GM18951 (cell line): Measurements from ENCODE around the gene GALK2.
"Not testable (repeated sequence)": the region's sequence is repeated elsewhere in the genome, so short reads cannot be mapped to it uniquely, and the experiment has no call there.

Experiments
- POLR2A ChIP-seq: IDR thresholded peaks from 4 replicates; pipeline ENCODE4 v1.6.1; 2011; ENCODE audit warnings: mild to moderate bottlenecking; ENCODE audit not compliant: insufficient read length, insufficient read depth; ENCODE audit errors: extremely low read depth
- in situ Hi-C: fragments of 300-500 bp; cut with MboI; formaldehyde crosslinking; loops from one replicate; pipeline ENCODE4 v1.12.0; 2022; ENCODE audit warnings: low sequenced_read_pairs, mixed read lengths, inconsistent platforms; ENCODE audit not compliant: unreplicated experiment

GALK2 gene

DNA sequence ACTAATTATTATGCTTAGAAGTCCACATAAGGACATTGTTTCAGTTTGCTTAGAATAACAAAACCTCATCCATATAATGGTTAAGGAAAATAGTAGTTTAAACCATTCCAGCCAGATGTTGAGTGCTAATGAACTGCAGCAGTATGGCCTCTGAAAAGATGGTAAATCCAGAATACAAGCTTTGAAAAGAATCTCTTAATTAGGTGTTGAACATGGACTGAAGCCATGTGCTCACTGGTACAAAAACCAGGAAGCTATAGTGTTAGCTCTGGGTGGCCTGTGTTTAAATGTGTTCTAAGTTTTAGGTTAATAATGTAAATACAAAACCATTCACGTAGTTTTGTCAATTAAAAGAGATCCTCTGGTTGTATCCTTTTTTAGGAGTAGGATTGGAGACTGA lies 78.2 kb downstream of the GALK2 start:
- in situ Hi-C loops: no loop called here
- no peak for TF ChIP-seq POLR2A

DNA sequence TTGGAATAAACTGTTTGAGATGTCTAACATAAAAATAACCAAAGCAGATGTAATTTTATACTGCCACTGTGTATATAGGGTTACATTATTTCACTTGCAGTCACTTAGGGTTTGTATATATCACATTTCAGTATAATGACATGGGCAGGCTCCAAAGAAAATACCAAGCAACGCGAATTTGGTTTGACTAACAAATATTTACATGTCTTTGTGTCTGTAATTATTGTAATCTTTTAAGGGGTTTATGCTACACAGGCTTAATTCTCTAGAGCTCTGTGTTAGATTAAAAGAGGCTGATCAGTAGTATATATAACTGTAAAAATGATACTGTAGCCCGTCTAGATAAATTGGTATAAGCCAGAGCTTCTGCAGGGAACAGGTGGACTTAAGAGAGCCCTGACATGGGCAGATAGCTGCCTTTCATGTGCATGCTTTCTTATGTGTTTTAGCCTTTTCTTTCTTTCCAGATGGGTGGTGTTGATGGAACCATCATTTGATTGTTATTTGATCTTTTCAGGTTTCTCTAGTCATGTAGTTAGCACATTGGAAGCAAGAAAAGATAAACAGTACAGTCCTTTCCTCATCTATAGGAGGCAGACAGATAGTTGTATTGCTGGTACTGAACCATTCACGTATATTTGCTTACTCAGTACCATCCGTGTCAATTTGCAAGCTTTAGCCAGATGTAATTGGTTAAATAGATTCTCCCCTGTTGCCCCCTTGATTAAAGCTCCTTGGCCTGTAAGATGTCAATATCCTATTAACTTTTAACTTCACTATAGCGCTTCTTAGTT lies 86.1 kb downstream of the GALK2 start:
- in situ Hi-C loops: no loop called here
- TF ChIP-seq POLR2A: no peak

DNA sequence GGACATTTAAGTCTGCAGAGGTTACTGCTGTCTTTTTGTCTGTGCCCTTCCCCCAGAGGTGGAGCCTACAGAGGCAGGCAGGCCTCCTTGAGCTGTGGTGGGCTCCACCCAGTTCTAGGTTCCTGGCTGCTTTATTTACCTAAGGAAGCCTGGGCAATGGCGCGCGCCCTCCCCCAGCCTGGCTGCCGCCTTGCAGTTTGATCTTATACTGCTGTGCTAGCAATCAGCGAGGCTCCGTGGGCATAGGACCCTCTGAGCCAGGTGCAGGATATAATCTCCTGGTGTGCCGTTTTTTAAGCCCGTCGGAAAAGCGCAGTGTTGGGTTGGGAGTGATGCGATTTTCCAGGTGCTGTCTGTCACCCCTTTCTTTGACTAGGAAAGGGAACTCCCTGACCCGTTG lies 95.1 kb downstream of the GALK2 start:
- in situ Hi-C loops: not testable (repeated sequence)

DNA sequence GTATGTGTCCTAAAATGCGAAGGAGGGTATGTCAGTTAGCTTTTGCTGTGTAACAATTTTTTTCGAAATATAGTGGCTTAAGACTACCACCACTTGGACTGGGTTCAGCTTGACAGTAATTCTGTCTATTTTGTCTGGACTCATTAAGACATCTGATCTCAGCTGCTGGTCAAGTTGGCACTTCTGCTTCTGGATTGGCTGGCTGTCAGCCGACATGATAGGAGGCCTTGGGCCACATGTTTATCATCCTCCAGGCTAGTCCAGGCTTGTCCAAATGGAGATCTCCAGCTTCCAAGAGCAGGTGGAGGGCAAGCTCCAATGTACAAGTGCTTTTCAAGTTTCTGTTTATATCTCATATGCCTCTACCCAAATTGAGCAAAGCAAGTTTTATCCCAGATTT lies 95.9 kb downstream of the GALK2 start:
- in situ Hi-C loops: no loop called here

DNA sequence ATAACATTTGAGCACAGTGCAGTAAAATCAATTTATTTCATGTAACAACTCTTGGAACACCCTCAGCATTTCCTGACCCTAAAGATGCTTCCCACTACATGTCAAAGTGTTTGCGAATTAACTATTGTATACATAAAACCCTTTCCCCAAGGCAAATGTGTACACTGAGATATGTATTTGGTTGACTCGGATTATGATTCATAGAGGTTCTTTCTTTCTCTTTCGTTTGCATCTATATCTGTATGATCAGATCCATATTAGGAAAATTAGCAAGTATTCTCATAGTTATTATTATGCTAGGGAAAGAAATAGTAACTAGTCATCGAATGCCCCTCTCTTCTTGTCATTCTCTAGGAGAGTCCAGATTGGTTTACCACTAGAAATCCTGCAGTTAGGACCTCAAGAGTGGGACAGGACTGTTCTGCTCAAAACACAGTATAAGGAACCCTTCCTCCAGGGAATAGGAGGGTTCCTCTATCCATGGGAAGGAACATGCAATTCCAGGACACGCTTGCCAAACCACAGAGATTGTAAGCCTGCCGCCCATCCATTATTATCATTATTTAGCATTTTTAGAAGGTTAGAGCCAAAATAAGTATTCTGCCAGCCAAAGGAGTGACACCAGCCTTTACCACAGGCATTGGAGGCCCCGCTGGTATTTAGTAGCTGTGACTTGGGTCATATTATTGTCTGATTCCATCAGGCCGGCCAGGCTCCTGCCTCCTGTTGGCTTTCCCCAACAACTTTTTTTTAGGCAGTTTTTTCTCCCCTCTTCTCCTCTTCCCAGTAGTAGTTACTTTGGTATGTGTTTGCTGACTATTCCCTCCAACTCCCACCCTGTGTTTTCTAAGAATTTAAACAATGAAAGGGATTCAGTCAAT lies 100.7 kb downstream of the GALK2 start:
- in situ Hi-C loops: no loop called here

More for the DNA sequence above, 95.9 kb downstream of the GALK2 start:
- no peak for TF ChIP-seq POLR2A

DNA sequence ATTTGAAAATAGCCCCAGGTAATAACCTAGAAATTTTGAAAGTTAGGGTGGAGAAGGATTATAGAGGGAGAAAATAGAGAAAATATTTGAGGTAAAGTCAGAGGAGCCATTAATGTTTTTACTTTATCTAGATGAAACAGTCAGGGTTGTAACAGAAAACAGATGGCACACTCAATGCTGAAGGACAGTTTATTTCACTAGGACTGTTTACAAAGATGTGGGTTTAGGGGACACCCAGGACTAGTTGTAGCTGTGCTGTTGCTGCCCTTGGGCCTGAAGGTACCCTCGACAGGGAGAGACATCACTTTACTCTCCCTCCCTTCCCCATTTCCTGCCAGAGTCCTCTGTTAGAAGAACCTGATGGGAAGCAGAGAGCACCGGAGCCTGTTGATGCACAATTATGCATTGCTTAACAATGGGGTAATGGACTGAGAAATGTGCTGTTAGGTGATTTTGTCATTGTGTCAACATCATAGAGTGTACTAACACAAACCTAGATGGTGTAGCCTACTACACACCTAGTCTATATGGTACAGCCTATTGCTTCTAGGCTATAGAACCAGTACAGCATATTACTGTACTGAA lies 103.8 kb downstream of the GALK2 start:
- no peak for TF ChIP-seq POLR2A
- in situ Hi-C loops: no loop called here

More for the DNA sequence above, 100.7 kb downstream of the GALK2 start:
- no peak for TF ChIP-seq POLR2A

DNA sequence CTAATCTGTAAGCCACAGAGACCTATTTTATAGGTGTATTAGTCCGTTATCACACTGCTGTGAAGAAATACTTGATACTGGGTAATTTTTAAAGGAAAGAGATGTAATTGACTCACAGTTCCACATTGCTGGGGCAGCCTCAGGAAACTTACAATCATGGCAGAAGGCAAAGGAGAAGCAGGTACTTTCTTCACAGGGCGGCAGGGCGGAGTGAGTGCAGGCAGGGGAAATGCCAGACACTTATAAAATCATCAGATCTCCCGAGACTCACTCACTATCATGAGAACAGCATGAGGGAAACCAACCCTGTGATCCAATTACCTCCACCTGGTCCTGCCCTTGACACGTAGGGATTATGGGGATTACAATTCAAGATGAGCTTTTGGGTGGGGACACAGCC lies 108.7 kb downstream of the GALK2 start:
- in situ Hi-C loops: no loop called here
- no peak for TF ChIP-seq POLR2A

DNA sequence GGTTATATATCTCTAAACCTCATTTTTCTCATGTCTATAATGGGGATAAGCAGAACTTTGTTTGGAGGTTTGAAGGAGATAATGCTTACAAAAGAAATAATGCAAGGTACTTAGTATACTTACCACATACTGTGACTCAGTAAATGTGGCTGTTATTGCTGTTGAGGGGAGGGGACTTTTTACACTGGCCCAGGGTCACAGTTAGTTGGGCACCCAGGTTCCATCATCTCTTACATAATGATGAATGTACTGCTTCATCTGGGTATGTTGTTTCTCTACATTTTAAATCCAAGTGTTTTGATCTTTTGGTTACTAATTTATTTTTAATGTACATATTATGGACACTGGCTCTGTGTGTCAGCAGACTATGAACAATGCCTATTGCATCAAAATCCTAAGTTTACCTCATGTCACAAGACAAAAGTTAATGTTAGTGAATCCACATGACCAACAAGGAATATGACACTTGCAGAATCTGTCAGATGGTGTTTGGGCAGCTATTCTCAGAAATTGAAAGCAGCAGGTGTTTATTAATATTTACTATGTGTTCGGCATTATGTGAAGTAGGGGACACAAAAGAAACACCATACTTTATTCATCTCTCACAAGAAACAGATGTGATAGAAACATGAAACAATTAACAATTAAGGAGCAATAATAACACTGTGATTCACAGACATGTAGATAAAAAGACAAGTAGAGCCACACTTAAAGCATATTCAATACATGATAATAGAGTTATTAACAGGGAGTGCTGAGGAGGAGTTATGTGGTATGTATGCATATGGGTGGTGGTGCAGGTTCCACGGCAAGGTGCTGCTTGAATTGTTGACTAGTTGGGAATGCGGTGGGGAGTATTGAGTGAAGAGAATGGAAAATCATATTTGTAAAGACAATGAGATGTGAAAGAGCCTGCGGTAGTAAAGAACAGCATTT lies 109.7 kb downstream of the GALK2 start:
- in situ Hi-C loops: no loop called here
- TF ChIP-seq POLR2A: no peak

DNA sequence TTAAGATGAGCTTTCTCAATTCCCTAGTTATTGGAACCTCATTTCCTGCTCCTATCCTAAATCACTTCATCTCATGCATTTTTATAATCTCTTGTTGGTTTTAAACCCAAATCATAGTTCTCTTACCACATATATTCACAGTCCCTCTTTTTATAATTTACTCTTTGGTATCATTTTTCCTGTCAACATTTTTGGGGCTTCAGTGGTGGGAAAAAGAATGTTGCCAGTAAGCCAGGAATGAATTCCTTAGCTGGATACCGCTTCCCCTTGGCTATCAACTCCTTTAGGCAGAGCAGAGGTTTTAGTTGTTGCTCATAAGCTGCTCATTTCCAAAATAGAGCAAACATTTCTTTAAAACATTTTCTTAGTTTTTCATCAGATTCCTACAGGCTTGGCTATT lies 112.3 kb downstream of the GALK2 start:
- in situ Hi-C loops: no loop called here

DNA sequence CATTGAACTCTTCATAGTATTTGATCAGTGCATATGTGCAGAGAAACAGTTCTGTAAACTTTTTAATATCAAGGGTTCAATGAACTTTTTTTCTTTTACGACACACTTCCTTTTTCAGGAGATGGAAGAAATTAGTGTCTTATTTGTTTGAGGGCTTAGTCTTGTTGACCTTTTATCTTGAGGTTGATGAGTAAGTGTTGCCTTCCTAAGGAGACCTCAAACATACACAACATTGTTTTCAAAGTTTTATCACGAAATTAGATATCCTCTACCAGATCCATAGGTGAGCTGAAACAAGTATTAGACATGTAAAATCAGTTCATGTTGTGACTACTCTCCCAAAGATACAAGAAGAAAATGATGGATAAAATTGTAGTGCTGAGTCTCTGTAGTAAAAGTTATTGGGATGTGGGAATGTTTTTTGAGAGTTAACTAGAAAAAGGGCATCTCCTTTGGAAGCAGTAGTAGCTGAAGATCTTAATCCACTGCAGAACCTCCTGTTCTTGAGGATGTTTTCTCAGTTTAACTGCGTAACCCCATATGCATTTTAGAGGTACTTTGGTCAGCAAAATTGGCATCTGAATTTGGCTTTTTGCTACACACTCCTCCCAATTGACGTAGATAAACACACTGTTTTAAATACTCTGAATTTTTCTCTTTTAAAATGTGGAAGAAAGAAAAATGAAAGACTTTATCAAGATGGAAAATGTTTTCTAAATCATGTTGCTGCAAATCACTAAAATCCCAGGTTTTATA lies 116.8 kb downstream of the GALK2 start:
- in situ Hi-C loops: no loop called here
- TF ChIP-seq POLR2A: no peak

More for the DNA sequence above, 112.3 kb downstream of the GALK2 start:
- no peak for TF ChIP-seq POLR2A

DNA sequence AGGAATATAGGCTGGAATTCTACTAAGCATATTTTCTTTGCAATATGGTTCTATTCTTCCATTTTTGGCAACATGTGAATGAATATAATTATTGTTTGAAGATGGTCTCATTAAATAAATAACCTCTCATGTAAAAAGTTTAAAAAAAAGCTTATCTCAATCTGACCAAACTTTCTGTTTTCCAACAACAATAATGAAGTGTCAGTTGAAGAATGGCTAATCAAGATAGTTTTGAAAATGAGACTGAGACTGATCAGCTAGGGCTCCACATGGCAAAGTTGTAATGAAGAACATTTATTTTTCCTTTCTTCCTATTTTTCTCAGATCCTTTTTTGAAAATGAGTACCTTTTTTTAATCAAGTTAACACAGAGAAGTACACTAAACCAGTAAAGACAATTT lies 117.4 kb downstream of the GALK2 start:
- in situ Hi-C loops: no loop called here

DNA sequence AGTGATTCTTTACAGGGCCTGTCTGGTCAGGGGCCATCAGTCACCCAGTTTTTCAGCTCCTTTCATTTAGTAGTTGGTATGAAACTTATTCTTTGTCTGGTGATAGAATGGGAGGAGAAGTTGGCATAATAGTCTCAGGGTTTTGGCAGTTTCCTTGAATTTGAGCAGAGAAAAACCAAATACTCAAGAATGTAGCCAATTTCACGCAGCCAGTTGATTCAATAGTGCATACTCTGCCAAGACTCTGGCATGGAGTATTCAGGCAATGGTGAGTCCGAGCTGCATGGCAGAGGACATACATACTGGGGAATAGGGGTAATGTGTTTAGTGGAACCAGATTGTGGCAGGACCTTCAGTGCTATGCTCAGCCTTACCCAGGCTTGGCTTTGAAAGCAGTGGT lies 118.3 kb downstream of the GALK2 start:
- in situ Hi-C loops: no loop called here

More for the DNA sequence above, 117.4 kb downstream of the GALK2 start:
- no peak for TF ChIP-seq POLR2A

More for the DNA sequence above, 118.3 kb downstream of the GALK2 start:
- TF ChIP-seq POLR2A: no peak
